PC-3 (cell line): ENCODE measurements around the gene CAPSL.

ENCODE experiments used
- CTCF ChIP-seq: fragments of 300-600 bp; sonication (generic); conservative IDR thresholded peaks from 2 replicates; pipeline ENCODE4 v1.5.1; 2017; ENCODE audit warnings: antibody characterized with exemption, low read depth, mild to moderate bottlenecking, low read length
- EZH2 ChIP-seq: fragments of 300-600 bp; sonication (generic); IDR thresholded peaks from one replicate; pipeline ENCODE4 v1.6.1; 2017; ENCODE audit warnings: antibody characterized with exemption, mild to moderate bottlenecking, low read length; ENCODE audit not compliant: unreplicated experiment

GRCh38 chr5:35879096-35879495, 59.3 kb downstream of the CAPSL start:
- no peak for TF ChIP-seq CTCF
- no peak for TF ChIP-seq EZH2
